GM21390 (cell line): Measurements from ENCODE around the gene BCL2L1.

Experiments used
- ATAC-seq: cut with Tn5 transposase; IDR thresholded peaks from one replicate; pipeline ENCODE4 v1.9.1; 2021; ENCODE audit not compliant: unreplicated experiment

The BCL2L1 gene

DNA sequence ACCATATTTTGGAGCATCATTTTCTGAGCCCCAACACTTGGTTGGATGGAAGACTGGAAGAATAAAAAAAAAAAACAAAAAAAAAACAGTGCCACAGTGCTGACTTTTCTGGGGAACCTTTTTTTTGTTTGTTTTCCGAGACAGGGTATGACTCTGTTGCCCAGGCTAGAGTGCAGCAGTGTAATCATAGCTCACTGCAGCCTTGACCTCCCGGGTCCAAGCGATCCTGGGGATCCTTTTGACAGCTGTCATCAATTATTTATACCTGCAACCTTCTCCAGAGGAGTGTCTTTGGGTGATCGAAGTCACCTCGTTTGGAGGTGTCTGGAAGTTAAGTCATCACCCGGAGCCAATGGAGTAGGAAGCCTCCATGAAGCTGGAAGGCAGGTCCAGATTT lies 8.7 kb upstream of the BCL2L1 start:
- no peak for ATAC-seq

DNA sequence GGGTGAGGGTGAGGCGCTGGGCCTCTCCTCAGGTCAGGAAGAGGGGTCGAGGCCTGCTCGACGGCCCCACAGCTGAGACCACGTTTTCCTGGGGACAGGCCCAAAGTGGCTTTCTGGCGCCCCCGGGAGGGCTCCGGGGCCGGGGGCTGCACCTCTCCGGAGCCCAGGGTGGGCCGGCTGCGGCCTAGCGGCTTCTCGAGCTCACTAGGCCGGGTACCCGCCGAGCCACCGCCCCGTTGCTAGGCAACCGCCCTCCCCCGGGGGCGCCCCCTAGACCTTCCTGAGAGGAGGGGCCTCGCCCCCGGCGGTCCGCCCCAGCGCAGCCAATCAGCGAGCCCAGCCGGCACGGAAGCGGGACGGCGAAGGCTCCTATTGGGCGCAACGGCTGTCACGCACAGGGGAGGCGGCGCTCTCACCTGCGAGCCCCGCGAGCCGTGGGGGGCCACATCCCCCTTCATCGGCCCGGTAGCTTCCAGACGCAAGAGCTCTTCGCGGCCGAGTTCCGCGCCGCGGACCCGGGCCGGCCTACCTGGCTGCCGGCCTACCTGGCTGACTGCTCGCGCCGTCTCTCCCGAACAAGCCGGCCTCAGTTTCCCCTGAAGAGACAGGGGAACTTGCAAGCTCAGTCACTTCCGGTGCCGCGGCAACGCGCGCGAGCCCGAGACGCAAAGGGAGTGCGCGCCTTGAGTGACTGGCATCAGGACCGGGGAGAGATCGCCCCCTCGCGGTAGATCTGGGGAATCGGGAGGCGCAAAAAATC lies 831 bp upstream of the BCL2L1 start:
- peak; percentile 85 for ATAC-seq

DNA sequence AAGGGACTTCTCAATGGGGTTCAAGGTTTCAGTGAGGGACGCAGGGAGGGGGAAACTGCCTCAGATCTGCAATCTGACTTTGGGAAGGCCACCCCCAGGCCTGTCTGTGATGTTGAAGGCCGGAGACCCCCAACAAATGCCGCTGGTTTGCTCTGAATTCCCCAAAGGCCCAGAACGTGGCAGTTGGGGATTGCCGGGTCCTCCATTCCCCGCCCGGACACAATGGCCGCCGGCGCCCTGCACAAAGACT lies 326 bp upstream of the BCL2L1 start:
- ATAC-seq, result peak; percentile 22

DNA sequence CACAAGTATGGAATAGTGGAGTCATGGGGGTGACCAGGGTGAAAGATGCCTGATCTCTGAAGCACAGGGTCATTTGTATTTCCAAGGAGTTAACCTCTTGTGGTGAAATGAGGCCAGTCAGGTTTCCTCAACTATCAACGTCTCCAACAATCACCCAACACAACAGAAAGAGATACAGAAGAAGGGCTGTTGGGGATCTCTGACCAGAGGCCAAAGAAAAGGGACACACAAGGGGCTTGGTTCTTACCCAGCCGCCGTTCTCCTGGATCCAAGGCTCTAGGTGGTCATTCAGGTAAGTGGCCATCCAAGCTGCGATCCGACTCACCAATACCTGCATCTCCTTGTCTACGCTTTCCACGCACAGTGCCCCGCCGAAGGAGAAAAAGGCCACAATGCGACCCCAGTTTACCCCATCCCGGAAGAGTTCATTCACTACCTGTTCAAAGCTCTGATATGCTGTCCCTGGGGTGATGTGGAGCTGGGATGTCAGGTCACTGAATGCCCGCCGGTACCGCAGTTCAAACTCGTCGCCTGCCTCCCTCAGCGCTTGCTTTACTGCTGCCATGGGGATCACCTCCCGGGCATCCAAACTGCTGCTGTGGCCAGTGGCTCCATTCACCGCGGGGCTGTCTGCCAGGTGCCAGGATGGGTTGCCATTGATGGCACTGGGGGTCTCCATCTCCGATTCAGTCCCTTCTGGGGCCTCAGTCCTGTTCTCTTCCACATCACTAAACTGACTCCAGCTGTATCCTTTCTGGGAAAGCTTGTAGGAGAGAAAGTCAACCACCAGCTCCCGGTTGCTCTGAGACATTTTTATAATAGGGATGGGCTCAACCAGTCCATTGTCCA lies 1.0 kb downstream of the BCL2L1 start:
- no peak for ATAC-seq

DNA sequence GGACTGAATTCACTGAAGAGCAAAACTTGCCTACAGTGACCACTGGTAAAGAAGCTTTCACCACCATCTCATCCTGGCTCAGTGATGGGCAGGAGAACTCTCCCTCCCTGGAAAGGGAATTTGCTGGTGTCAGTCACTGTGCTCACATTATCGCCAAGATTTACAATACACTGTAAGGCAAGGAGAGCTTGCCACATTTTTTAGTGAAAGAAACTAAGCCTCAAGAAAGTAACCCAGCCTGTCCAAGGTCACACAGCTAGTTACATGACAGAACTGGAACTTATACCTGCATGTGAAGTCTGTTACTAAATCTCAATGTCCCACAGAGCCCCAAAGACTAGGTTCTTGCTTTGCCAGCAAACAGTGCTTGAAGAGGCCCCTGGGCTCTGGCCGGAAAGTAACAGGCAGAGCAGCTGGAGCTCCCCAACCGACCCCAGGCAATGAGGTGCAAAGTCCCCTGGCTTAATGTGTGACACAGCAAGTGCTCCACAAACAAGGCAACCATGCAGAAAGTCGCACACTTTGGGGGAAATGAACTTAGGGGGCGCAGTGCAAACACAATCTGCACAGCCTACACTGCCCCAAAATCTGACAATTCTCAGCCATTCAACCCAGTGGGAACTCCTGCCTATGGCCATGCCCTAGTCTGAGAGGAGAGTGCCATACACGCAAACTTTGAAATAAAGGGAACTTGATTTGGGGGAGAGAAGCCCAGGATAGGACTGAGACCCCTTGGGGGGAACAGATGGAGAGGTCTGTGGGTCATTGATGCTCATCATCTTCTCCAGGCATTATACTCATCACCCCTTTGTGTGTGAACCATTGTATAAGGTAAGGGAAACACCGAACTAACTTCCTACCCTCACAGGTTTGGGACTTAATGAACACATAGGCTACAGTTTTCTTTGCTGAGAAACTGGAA lies 1.9 kb downstream of the BCL2L1 start:
- no peak for ATAC-seq

DNA sequence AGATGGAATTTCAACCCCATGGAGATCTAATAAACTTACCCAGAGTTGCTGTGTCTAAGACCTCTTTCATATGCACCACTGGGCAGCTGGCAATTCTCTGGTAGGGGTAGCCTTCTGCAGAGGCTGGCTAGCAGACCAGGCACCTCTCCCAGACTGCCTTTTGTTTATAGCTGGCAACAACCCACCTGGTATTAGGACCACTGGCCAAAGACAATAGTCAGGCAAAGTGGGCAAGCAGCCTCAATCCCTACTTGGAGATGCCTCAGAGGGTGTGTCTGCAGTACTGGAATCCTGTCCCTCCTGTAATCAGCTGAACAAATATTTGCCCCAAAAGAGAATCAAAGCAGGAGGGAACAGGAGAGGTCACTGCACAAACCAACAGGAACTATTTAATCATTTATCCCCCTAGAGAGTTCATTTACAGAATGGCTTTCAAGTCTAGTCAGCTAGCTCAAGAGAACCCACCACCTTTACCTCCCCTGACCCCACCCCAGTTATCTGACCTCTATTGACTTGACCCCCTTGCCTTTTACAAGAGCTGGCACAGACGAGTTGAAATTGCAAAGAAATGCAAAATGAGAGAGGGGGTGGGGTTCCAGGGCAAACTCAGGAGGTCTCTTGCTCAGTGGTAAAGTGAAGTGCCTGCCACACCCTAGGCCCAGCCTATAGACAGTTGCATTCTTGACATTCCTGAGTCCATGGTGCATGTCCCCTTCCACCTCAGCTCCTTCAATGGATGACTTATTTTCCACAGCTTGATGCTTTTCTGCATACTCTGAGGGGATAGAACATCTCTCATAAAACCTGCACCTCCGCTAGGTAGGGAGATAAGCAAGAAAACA lies 2.8 kb downstream of the BCL2L1 start:
- no peak for ATAC-seq

DNA sequence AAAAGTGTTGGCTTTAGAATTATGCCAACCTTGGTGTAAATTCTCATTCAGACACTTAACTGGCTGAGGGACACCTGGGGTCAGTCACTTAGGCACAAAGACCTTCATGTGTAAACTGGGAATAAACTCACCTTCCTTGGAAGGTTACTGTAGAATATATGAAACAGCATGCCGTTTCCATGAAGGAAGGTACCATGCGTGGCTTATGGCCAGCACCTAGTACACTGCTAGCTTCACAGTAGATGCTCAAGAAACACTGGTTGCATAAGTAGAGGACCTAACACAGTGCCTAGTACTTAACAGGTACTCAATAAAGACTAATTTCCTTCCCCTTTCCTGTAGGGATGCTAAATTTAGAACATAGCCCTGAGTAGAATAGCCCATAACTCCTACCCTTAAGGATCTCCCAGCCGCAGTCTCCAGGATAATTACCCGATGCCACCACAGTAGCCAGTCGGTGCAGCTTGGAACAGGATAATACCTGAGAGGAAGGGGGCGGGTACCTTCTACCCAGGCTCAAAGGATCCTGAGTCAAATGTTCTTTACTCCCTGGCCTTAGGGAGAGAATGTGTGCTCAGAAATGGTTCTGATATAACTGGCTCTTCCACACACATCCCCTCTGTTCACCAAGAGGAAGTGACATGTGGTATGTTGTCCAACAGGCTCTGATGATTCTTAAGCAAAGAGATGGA lies 3.6 kb downstream of the BCL2L1 start:
- ATAC-seq, result no peak

DNA sequence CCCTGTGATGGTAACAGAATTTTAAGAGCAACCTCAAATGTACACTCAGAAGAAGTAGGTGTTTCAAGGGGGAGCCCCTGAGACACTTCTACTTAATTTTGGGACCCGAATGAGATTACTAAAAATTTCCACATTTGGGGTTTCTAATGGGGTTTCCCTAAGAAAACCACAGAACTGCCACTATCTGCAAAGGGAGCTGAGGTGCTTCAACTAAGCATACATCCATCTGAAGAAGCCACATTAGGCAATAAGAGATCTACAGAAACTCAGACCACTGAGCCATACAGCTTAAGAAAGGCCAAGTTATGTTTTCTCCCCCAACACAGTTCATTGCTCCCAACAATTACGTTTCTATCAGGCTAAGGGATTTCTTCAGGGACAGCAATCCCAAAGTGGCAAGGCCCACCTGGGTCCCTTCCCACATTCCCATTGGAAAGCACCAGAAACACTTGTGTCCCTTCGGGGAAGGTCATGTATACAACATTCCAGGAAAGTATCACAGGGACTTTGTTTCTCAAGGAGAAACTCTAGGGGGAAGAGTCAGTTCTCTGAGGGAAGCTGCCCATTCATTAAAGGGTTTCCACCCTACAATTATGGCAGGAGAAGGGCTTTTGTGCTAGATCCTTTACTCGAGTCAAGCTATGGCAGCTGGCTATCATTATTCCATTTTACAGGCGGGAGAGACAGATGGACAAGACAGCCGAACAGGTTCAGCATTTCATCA lies 5.0 kb downstream of the BCL2L1 start:
- ATAC-seq, result peak; percentile 44

DNA sequence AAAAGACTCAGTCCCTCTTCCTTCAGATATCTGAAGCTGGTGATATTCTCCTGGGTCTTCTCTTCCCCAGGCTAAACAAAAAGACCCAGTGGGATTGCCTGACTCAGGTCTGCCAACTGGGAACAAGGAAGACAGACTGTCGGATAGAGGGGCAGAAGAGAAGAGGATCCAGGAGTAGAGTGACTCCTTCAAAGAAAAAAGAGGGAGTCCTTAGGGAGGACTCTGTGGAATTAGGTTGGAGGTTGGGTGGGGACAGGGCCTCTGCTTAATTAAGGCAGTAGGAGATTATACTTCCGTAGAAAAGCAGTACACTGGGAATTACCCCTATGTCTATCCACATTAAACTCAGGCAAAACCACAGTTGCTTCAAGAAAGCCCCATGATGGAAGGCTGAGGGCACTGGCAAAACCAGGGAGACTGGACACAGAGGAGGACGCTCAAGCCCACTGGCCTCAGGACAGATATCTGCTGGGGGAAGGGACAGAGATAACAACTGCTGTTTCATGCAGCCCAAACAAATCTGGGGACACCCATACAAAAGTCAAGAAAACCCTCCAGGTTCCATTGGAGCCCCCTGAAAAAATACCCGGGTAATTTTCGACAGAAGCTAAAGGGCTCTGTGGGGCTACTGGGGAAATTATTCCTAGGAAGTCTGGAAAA lies 5.7 kb downstream of the BCL2L1 start:
- ATAC-seq, result peak; percentile 9

DNA sequence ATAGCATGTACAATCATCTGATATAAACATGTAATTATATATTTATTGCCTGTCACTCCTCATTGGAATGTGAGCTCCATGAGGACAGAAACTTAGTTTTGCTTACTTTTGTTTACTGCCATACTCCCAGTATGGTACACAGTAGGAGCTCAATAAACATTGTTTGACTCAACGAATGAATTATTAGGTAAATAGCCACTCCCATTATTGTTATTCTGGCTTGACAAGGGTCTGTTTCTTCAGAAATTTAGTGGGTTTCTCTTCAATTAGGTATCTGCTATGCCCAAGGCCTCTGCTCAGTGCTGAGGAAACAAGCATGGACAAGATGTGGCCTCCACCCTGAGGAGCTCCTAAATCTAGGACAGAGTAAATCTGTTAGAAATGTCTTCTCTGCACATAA lies 6.3 kb downstream of the BCL2L1 start:
- ATAC-seq, result no peak

DNA sequence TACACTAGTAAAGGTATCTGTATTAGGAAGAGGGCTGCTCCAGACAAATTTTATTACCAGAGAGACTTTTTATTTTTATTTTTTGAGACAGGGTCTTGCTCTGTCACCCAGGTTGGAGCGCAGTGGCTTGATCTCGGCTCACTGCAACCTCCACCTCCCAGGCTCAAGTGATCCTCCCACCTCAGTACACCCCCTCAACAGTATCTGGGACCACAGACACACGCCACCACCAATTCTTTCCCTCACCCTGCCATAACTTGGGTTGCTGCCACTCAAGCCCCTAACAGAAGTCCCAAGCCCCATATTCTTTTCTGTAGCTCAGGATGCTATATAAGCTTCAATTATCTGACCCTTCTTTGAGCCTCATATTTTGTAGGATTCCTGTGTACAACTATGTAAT lies 6.9 kb downstream of the BCL2L1 start:
- ATAC-seq, result no peak

DNA sequence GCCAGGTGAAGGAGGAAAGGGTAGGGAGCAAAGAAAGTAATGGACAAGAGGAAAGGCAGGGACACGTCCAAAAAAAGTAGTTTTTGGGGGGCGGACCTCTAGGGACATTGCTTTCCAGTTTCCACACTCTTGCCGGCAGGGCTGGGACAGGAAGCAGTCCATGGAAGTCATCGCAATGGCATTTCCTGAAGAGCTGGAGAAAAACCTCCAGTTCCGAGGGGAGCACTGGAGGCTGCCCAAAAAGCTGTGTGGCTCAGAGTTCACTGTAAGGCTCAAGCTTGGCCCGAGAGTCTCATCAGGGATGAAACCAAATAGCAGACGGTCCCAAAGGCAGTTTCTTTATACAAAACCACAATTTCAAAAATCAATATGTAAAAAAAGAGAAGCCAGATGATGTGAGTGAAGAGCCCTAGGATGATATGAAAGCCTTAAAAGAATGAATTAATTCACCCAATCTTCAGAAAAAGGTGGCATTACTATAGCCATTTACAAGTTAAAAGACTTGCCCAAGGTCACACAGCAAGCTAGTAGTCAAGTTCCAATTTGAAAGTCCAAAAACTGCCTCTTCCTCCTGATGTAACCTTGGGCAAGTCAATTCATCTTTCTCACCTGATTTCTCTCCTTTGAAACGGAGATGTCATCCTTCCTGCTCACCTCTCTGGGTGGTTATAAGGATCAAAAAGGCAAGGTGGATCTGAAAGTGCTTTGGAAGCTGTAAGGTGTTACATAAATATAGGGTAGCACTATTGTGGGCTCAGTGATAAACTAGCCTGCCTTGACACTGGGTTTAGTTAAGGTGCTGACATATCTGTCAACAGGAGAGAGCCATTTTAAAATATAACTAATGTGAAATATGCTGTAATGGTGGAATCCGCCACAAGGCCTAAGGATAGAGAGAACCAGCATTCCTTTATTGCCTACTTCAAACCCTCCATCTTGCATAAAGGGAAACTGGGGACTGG lies 9.1 kb downstream of the BCL2L1 start:
- no peak for ATAC-seq

DNA sequence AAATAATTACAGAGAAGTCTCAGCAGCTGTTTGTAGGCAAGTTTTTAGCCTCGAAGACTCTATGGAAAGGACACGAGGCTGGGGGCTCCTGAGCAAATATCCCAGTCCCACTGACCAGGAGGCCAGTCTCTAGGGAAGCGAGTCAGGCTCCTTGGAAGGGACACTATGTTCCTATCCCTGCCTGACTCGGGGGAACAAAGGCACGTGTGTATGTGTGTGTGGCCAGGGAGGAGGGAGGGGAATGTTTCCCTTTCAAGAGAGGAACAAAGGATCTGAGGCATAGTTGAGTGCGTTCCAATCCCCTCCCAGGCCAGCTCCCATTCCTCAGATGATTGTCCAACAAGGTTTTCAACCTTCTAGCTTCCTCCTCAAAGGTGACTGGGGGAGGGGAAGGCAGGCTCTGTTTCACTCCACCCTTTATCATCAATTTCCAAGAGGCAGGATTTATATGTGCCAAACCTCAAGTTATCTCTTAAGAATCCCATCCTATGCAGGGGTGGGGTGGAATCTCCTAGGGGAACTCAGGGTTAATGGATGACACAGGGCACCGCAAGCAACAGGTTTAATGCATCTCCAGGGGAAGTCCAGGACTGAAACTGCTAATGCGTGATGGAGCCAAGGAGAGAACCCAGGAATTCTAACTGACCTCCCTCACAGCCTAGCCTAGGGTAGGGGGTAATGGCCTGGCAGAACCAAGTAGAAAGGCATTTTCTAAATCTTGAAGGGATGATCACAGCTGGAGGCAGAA lies 9.9 kb downstream of the BCL2L1 start:
- no peak for ATAC-seq

DNA sequence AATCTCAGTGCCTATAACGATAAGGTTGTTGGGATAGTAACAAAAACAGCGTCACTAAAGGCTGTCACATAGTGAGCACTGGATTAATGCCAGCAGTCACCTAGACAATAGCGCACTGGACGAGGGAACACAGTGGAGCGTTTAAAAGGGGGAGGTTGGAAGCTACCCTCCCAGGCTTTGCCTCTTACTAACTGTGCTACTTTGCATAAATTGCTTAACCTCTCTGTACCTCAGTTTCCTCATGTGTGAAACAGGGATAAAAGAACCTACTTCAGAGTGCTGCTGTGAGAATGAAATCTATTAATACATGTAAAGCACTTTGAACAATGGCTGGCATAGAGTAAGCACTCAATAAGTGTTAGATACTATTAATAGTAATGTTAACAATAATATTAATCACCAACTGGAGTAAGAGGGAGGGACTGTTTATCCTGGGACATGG lies 10.5 kb downstream of the BCL2L1 start:
- ATAC-seq, result no peak

DNA sequence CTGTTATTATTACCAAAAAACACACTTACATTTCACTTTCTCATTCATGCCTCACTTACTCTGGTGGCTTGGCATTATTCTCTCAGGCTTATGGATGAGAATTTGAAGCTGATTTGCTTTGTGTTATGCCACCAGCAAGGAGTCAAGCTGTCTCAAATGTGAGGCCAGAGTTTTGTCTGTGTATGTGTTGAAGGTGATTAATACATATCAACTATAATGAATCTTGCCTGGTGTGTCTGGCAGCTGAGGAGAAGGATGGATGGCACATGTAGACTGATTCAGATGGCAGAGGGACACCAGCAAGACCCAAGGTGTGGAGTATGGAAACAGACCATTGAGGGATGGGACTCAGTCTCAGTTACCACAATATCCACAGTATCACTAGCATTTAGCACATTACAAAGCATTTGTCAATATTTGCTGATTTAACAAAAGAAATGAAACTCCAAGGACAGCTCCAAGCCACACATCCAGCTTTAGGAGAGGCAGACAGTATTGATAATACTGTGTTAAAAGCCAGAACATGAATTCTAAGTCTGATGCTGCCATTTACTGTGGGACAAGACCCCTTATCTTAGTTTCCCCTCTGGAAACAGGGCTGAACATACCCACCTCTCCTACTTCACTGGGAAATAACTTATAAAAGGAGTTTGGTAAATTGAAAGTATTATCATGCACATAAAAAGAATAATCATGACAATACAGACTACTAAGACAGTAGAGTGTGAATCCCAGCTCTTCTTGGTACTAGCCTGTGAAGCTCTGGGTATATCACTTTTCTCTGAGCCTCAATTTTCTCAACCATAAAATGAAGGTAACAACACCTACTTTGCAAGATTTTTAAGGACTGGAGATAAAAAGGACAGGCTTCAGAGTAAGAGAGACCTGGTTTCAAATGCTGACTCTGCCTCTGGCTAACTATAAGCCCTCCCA lies 11.2 kb downstream of the BCL2L1 start:
- ATAC-seq, result no peak
